Urinary bladder (tissue), 4 donors: Measurements from ENCODE around the gene RNPEPL1. TPM values are rescaled to one million over a fixed set of nuclear protein-coding genes. Genes with fewer than 3 reads are reported as not detected.
A peak's percentile ranks its signal among the peaks of the same experiment; 100 is the strongest.
"Not testable (repeated sequence)": the region's sequence is repeated elsewhere in the genome, so short reads cannot be mapped to it uniquely, and the experiment has no call there.

Experiments
- DNase-seq: peaks from one replicate; pipeline ENCODE4 v3.0.0-alpha.2; 2015; ENCODE audit errors: extremely low spot score
- H3K27ac ChIP-seq: one replicate; pipeline ENCODE4 v1.5.1; 2013; ENCODE audit warnings: low read depth, mild to moderate bottlenecking, moderate library complexity
- H3K36me3 ChIP-seq: one replicate; pipeline ENCODE4 v1.6.1; 2013; ENCODE audit warnings: mild to moderate bottlenecking, moderate library complexity; ENCODE audit not compliant: insufficient read depth
- H3K4me1 ChIP-seq: one replicate; pipeline ENCODE4 v1.6.1; 2013; ENCODE audit warnings: mild to moderate bottlenecking, moderate library complexity; ENCODE audit not compliant: insufficient read depth
- H3K4me3 ChIP-seq: one replicate; pipeline ENCODE4 v1.5.1; 2013; ENCODE audit warnings: low read depth, low read length
- WGBS: extraction: QIAGEN DNeasy Blood & Tissue Kit; methylation state at CpG from one replicate; pipeline ENCODE4 v1.1.7; 2013; 5-methylcytosine and 5-hydroxymethylcytosine counted together
- polyA plus RNA-seq: library from polyadenylated mRNA; stranded (reverse); fragments of 200-250 nt; gene quantifications from one replicate; pipeline ENCODE4 v1.2.3, GENCODE V29; 2013
- total RNA-seq: library from RNA; depleted of rRNA; stranded (reverse); fragments of >200 nt; gene quantifications from one replicate; pipeline ENCODE4 v1.2.3, GENCODE V29; 2014
- donor health status: healthy with polysubstance abuse.
- donor health status: healthy.

RNPEPL1 gene, protein sequence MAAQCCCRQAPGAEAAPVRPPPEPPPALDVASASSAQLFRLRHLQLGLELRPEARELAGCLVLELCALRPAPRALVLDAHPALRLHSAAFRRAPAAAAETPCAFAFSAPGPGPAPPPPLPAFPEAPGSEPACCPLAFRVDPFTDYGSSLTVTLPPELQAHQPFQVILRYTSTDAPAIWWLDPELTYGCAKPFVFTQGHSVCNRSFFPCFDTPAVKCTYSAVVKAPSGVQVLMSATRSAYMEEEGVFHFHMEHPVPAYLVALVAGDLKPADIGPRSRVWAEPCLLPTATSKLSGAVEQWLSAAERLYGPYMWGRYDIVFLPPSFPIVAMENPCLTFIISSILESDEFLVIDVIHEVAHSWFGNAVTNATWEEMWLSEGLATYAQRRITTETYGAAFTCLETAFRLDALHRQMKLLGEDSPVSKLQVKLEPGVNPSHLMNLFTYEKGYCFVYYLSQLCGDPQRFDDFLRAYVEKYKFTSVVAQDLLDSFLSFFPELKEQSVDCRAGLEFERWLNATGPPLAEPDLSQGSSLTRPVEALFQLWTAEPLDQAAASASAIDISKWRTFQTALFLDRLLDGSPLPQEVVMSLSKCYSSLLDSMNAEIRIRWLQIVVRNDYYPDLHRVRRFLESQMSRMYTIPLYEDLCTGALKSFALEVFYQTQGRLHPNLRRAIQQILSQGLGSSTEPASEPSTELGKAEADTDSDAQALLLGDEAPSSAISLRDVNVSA
- 14.5 TPM for total RNA-seq
- 76.3 TPM for polyA plus RNA-seq

DNA sequence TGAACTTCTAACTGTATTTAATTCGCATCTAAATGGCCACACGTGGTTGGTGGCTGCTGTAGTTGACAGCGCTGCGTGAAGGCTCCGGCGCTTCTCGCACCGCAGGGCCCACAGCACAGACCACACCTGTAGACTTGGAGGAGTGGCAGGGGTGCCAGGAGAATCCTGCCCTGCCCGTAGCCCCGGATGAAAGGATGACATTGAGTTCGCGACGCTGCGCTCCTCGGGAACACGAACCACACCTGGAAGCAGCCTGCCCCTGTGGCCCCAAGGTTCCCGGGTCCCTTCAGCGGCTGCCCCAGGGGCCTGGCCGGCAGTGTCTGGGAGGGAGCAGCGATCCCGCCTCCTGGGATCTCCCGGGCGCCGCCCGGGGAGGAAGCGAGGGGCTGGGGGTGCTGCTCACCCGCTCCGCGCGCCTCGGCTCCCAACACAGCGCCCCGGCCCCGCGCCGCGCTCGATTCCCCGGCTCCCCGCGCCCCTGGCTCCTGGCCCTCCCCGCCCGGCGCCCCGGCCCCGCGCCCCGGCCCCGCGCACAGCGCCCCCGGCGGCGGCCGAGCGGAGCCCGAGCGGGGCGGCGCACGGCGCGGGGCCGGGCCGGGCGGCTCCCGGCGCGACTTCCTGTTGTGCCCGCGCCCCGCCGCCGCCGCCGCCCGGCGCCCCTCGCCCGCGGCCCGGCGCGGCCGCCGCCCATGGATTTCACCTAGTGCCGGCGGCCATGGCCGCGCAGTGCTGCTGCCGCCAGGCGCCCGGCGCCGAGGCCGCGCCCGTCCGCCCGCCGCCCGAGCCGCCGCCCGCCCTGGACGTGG, at the start of gene RNPEPL1:
TSS of gene RNPEPL1 (plus strand) at position 613 of the 806 bp plus-strand sequence. CDS start at position 716, 103 bp downstream.
- WGBS: under 1% methylated on average over 100 of the region's 106 CpGs
- Histone ChIP-seq H3K27ac (peak within 1 kb of the TSS; percentile 76), H3K4me1 (peaks cover 2% of the 10 kb centered on the region), H3K36me3 (no peaks in the 10 kb centered on the region), H3K4me3 (peak within 1 kb of the TSS; percentile 66)
- no peak for DNase-seq

DNA sequence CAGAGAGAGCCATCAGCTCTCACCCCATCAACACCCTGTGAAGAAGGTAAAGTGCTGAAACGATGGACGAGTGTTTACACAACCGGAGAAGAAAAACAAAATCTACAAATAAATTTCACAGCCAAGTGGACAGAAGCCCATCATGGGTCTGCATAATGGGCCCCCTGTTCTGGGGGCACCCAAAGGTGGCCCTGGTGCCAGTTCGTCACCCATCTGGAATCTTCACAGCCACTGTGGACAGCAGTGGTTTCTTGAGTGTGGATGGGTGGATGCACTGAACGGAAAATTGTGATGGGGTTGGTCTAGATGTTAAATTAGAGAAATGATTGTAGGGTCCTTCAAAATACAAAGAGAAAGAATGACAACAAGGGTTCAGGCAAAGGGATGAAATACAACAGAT, 49.3 kb upstream of the RNPEPL1 start:
- Histone ChIP-seq H3K36me3 (no peaks in the 10 kb centered on the region), H3K4me3 (no peak overlapping the region), H3K27ac (no peak overlapping the region), H3K4me1 (no peaks in the 10 kb centered on the region)
- DNase-seq: no peak
- 82% methylated on average over 5 of the region's 5 CpGs for WGBS

DNA sequence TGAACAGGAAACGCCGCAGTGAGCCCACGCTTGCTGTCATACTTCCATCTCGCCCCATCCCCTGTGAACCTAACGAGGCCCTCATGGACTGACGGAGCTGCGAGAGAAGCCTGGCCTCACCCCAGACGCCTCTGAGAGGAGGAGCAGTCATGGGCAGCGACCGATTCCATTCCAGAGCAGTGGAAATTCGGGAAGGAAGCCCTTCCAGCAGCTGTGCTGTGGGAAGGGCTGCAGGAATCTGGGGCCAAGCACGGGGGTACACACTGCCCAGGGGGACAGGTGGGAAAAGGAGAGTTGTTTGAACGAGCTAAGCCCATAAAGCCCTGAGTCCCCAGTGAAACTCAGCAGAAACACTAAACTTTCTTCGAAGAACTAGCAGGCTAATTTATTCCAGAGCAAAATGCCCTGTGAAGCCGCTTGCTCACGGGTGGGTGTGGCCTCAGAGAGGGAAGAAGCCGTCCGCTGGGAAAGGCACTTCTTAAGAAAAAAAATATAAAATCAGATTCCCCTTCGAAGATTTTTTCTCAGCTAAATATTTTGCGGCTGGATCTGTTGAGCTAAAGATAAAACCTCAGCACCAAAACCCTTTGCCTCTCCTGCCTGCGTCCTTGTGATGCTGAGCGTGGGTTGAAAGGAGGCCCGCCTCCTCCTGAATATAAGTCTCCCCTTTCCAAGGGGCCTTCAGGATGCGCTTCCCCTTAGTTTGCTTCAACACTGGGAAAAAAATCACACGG, 48.7 kb upstream of the RNPEPL1 start:
- Histone ChIP-seq H3K4me3 (no peak overlapping the region), H3K27ac (no peak overlapping the region), H3K4me1 (no peaks in the 10 kb centered on the region), H3K36me3 (no peaks in the 10 kb centered on the region)
- no peak for DNase-seq
- 18% methylated on average over 25 of the region's 25 CpGs for WGBS

DNA sequence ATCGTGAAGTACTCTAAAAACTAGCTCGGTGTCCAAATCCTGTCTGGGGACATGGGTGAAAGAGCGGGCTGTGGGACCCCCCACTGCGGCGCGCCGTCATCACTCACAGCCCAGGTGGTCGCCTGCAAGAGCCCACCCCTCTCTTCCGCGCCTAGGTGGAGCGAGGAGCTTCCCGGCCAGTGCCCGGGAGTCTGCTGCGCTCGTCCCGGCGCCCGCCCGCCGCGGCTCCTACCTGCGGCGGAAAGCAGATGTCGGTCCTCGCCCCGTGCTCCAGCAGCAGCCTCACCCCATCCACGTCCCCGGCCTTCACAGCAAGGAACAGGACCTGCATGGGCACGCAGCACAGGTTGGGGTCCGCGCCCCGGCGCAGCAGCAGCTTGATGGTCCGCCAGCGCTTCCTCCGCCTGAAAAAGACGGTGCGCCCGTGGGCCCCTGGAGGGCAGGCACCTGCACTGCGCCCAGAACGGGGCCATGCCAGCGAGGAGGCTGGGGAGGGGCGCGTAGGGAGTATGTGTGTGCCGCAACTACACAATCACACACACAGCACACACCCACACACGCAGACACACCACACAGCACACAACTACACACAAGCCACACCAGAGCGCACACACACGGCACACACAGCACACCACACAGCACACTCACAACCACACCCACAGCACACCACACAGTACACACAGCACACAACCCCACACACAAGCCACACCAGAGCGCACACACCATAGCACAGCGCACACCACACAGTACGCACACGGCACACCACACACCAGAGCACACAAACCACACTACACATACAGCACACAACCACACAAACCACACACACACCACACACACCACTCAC, 47.9 kb upstream of the RNPEPL1 start:
- no peak overlapping the region for H3K27ac ChIP-seq

DNA sequence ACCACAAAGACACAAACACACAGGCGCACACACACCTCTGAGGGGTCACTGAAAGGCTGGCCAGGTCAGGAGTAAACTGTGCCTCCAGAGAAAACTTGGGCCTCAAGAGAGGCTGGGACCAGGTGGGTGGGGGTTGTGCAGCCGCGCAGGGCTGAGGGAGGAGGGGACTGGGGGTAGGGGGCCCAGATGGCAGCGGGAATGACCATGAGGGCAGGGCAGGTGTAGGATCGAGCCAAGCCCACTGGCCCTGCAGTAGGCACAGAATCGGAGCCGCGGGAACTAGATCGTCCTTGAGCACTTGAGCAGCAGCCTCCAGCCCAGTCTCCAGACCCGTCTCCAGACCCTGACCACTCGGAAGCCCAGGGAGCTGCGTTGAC, 47.3 kb upstream of the RNPEPL1 start:
- DNase-seq: no peak
- Histone ChIP-seq H3K27ac (no peak overlapping the region), H3K4me1 (no peaks in the 10 kb centered on the region), H3K4me3 (no peak overlapping the region), H3K36me3 (no peaks in the 10 kb centered on the region)
- WGBS: 86% methylated on average over 12 of the region's 12 CpGs

More for the DNA sequence above, 47.9 kb upstream of the RNPEPL1 start:
- H3K4me1 ChIP-seq: no peaks in the 10 kb centered on the region
- H3K36me3 ChIP-seq: no peaks in the 10 kb centered on the region
- WGBS: 20% methylated on average over 52 of the region's 52 CpGs
- no peak overlapping the region for H3K4me3 ChIP-seq
- DNase-seq: no peak

GRCh38 chr2:240521885-240522284, 46.4 kb upstream of the RNPEPL1 start:
- H3K27ac ChIP-seq, H3K36me3 ChIP-seq, DNase-seq, H3K4me1 ChIP-seq, H3K4me3 ChIP-seq: not testable (repeated sequence)
- 94% methylated on average over 5 of the region's 5 CpGs for WGBS

DNA sequence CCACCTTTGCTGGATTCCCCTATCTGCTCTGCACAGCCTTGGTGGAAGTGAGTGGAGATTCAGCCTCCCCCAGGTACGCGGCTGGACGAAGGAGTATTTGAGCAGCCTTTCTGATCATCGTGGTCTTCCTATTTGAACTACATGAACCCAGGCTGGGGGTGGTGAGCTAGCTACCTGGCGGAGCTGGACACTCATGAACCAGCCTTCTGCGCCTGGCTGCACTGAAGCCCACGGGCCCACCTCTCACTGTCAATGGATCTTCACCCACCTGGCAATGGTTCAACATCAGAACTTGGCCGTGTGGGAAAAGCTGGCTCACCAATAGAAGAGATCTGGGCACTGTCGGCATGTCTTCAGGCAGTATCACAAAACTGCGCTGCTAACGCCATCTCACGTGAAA, 45.9 kb upstream of the RNPEPL1 start:
- Histone ChIP-seq H3K36me3 (no peaks in the 10 kb centered on the region), H3K27ac (no peak overlapping the region), H3K4me1 (no peaks in the 10 kb centered on the region), H3K4me3 (no peak overlapping the region)
- WGBS: 95% methylated on average over 12 of the region's 12 CpGs
- DNase-seq: no peak

- DNase-seq: no peak
- WGBS: 96% methylated on average over 32 of the region's 32 CpGs
- Histone ChIP-seq H3K4me3 (no peak overlapping the region), H3K36me3 (no peaks in the 10 kb centered on the region), H3K27ac (no peak overlapping the region), H3K4me1 (no peaks in the 10 kb centered on the region)
Measured at GRCh38 chr2:240523451-240524281, 44.6 kb upstream of the RNPEPL1 start.

GRCh38 chr2:240524963-240525718, 43.1 kb upstream of the RNPEPL1 start:
- no peak for DNase-seq
- 84% methylated on average over 8 of the region's 8 CpGs for WGBS
- Histone ChIP-seq H3K27ac (no peak overlapping the region), H3K4me3 (no peak overlapping the region), H3K4me1 (no peaks in the 10 kb centered on the region), H3K36me3 (no peaks in the 10 kb centered on the region)

DNA sequence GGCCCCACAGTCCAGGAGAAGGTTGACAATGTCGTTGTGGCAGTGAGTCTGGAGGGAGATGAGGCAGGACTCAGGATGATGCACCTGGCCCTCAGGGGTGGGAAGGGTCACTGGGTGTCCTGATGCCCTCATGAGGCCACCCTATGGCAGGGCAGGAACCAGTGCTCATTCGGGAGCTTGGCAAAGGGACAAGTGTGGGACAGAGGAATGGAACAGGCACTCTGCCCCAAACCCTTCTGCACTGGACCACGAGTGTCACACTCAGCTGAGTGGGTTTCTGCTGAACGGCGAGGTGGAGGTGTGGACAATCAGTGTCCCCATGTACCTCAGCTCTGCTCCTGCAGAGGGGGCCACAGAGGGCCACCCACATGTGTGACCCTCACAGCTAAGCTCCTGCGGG, 42.5 kb upstream of the RNPEPL1 start:
- Histone ChIP-seq H3K36me3 (no peaks in the 10 kb centered on the region), H3K27ac (no peak overlapping the region), H3K4me3 (no peak overlapping the region), H3K4me1 (no peaks in the 10 kb centered on the region)
- WGBS: 98% methylated on average over 6 of the region's 6 CpGs
- no peak for DNase-seq

DNA sequence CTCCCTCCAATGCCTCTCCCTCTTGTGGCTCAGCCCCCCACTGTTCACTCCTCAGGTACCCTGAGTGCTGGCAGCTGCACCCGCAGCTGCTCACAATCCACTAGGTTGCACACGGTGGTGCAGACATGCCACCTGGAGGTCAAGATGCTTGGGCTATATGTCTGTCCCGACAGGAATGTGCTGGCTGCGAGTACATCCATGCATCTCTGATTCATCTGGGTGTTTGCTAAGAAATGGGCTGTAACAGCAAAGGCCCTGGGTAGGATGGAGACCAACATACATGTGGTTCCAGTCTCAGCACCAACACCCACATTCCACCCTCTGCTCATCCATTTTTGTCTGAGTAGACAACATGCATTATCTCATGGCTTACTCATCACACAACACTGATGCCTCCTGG, 41.8 kb upstream of the RNPEPL1 start:
- 87% methylated on average over 4 of the region's 4 CpGs for WGBS
- no peak for DNase-seq
- H3K4me3 ChIP-seq: no peak overlapping the region
- H3K36me3 ChIP-seq: no peaks in the 10 kb centered on the region
- no peak overlapping the region for H3K27ac ChIP-seq
- no peaks in the 10 kb centered on the region for H3K4me1 ChIP-seq
